Measurements from ENCODE around the gene SPSB3.
"Not testable (repeated sequence)": the region's sequence is repeated elsewhere in the genome, so short reads cannot be mapped to it uniquely, and the experiment has no call there.

SPSB3 gene

GRCh38 chr16:1740234-1740633 is 42.1 kb downstream of the SPSB3 start:
- TF ChIP-seq CTCF (IDR thresholded peaks at IDR 0.05; ENCODE audit: low read depth, low read length, poor library complexity, severe bottlenecking) (no peak), EZH2phosphoT487 (IDR thresholded peaks at IDR 0.05; ENCODE audit: borderline replicate concordance, low read length) (no peak)
- Histone ChIP-seq H3K79me2 (ENCODE audit: control insufficient read depth, low read length) (peaks cover 13% of the 10 kb centered on the region), H4K20me1 (ENCODE audit: control insufficient read depth, insufficient read depth, low read depth, low read length) (no peaks in the 10 kb centered on the region), H3K4me3 (ENCODE audit: low read length) (no peak overlapping the region), H3K36me3 (ENCODE audit: control insufficient read depth, low read length) (peaks cover 37% of the 10 kb centered on the region), H3F3A (ENCODE audit: control insufficient read depth, insufficient read depth) (peaks cover 37% of the 10 kb centered on the region), H3K27ac (ENCODE audit: low read depth, low read length) (no peak overlapping the region), H3K4me1 (ENCODE audit: control insufficient read depth, low read length) (no peaks in the 10 kb centered on the region), H3K4me2 (ENCODE audit: low read length) (no peak overlapping the region), H3K9me2 (replicated peaks; ENCODE audit: control insufficient read depth, low read length) (no peaks in the 10 kb centered on the region), H3K27me3 (ENCODE audit: control insufficient read depth, low read length) (no peaks in the 10 kb centered on the region), H3K9me3 (ENCODE audit: control insufficient read depth, insufficient read depth, low read length) (peaks cover 43% of the 10 kb centered on the region; the same call in 1 of the 2 replicates)

DNA sequence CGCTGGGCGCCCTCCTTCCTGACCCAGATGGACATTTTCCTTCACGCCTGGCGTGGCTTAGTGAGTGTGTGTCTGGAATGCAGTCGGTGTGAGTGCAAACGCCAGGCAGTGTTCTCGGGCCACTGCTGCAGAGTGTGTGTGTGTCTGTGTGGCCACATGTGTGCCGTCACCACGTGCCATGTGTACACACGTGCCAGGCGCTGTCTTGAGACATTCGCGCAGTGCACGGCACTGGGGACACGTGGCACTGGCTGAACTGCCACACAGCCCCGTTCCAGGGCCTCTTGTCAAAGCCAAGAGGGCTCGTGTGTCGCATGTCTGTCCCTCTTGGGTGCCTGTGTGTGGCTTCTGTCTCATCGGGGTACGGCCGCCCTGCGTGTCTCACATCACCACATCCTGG is 47.6 kb downstream of the SPSB3 start:
- Histone ChIP-seq H3K27me3 (ENCODE audit: control insufficient read depth, low read length) (no peaks in the 10 kb centered on the region), H3K9me2 (replicated peaks; ENCODE audit: control insufficient read depth, low read length) (no peaks in the 10 kb centered on the region), H3K27ac (ENCODE audit: low read depth, low read length) (no peak overlapping the region), H3K4me2 (ENCODE audit: low read length) (no peak overlapping the region), H3K36me3 (ENCODE audit: control insufficient read depth, low read length) (peaks cover 49% of the 10 kb centered on the region), H4K20me1 (ENCODE audit: control insufficient read depth, insufficient read depth, low read depth, low read length) (no peaks in the 10 kb centered on the region), H3K4me3 (ENCODE audit: low read length) (no peak overlapping the region), H3K9me3 (ENCODE audit: control insufficient read depth, insufficient read depth, low read length) (peaks cover 64% of the 10 kb centered on the region), H3K79me2 (ENCODE audit: control insufficient read depth, low read length) (peaks cover 13% of the 10 kb centered on the region), H3F3A (ENCODE audit: control insufficient read depth, insufficient read depth) (peaks cover 45% of the 10 kb centered on the region), H3K4me1 (ENCODE audit: control insufficient read depth, low read length) (no peaks in the 10 kb centered on the region)
- no peak for TF ChIP-seq EZH2phosphoT487 (IDR thresholded peaks at IDR 0.05; ENCODE audit: borderline replicate concordance, low read length)
- no peak for TF ChIP-seq CTCF (IDR thresholded peaks at IDR 0.05; ENCODE audit: low read depth, low read length, poor library complexity, severe bottlenecking)

GRCh38 chr16:1734123-1734522 is 48.2 kb downstream of the SPSB3 start:
- peaks cover 12% of the 10 kb centered on the region for H3K79me2 ChIP-seq (ENCODE audit: control insufficient read depth, low read length)
- no peak overlapping the region for H3K4me3 ChIP-seq (ENCODE audit: low read length)
- peaks cover 42% of the 10 kb centered on the region for H3F3A ChIP-seq (ENCODE audit: control insufficient read depth, insufficient read depth)
- no peak for TF ChIP-seq EZH2phosphoT487 (IDR thresholded peaks at IDR 0.05; ENCODE audit: borderline replicate concordance, low read length)
- TF ChIP-seq CTCF (IDR thresholded peaks at IDR 0.05; ENCODE audit: low read depth, low read length, poor library complexity, severe bottlenecking) = no peak
- peaks cover 54% of the 10 kb centered on the region for H3K36me3 ChIP-seq (ENCODE audit: control insufficient read depth, low read length)
- H3K9me3 ChIP-seq (ENCODE audit: control insufficient read depth, insufficient read depth, low read length) = peaks cover 57% of the 10 kb centered on the region
- no peak overlapping the region for H3K4me2 ChIP-seq (ENCODE audit: low read length)
- no peaks in the 10 kb centered on the region for H3K9me2 ChIP-seq (replicated peaks; ENCODE audit: control insufficient read depth, low read length)
- no peaks in the 10 kb centered on the region for H3K27me3 ChIP-seq (ENCODE audit: control insufficient read depth, low read length)
- H3K27ac ChIP-seq (ENCODE audit: low read depth, low read length) = no peak overlapping the region
- no peaks in the 10 kb centered on the region for H4K20me1 ChIP-seq (ENCODE audit: control insufficient read depth, insufficient read depth, low read depth, low read length)
- H3K4me1 ChIP-seq (ENCODE audit: control insufficient read depth, low read length) = no peaks in the 10 kb centered on the region

GRCh38 chr16:1732551-1732987 is 49.8 kb downstream of the SPSB3 start:
- peaks cover 28% of the 10 kb centered on the region for H3F3A ChIP-seq (ENCODE audit: control insufficient read depth, insufficient read depth)
- H3K4me2 ChIP-seq (ENCODE audit: low read length); H3K9me2 ChIP-seq (replicated peaks; ENCODE audit: control insufficient read depth, low read length); H3K27me3 ChIP-seq (ENCODE audit: control insufficient read depth, low read length); H3K4me1 ChIP-seq (ENCODE audit: control insufficient read depth, low read length); H4K20me1 ChIP-seq (ENCODE audit: control insufficient read depth, insufficient read depth, low read depth, low read length); H3K4me3 ChIP-seq (ENCODE audit: low read length); H3K27ac ChIP-seq (ENCODE audit: low read depth, low read length): not testable (repeated sequence)
- peaks cover 45% of the 10 kb centered on the region for H3K9me3 ChIP-seq (ENCODE audit: control insufficient read depth, insufficient read depth, low read length)
- peaks cover 22% of the 10 kb centered on the region for H3K79me2 ChIP-seq (ENCODE audit: control insufficient read depth, low read length)
- H3K36me3 ChIP-seq (ENCODE audit: control insufficient read depth, low read length) = peaks cover 69% of the 10 kb centered on the region

Data from DOHH2 (cell line).